Astrocyte (in vitro differentiated cells and primary cell): ENCODE measurements around the gene PRKCB.

Experiments
- EZH2 ChIP-seq: IDR thresholded peaks from 2 replicates; pipeline ENCODE4 v1.6.1; 2012; ENCODE audit warnings: mild to moderate bottlenecking, low read length, inconsistent platforms; ENCODE audit not compliant: insufficient read depth
- TF ChIP-seq, protein P1 (sequence below): IDR thresholded peaks from 2 replicates; pipeline ENCODE4 v1.5.1; 2011; ENCODE audit warnings: low read depth, mild to moderate bottlenecking, inconsistent platforms, low read length, moderate library complexity; ENCODE audit not compliant: insufficient read depth

DNA sequence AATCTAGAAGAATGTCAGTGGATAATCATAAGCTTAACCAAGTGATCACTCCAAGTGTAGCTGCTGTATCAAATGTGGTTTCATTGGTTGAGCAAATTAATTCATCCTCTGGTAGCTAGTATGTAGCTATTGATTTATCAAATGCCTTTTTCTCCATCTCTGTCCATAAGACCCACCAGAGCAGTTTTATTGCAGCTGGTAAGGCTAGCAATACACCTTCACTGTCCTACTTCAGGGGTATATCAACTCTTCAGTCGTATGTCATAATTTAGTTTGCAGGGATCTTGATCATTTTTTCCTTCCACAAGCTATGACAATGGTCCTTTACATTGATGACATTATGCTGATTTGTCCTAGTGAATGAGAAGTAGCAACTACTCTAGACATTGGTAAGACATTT is 158.8 kb downstream of the PRKCB start:
- TF ChIP-seq EZH2: no peak
- TF ChIP-seq, protein P1, sequence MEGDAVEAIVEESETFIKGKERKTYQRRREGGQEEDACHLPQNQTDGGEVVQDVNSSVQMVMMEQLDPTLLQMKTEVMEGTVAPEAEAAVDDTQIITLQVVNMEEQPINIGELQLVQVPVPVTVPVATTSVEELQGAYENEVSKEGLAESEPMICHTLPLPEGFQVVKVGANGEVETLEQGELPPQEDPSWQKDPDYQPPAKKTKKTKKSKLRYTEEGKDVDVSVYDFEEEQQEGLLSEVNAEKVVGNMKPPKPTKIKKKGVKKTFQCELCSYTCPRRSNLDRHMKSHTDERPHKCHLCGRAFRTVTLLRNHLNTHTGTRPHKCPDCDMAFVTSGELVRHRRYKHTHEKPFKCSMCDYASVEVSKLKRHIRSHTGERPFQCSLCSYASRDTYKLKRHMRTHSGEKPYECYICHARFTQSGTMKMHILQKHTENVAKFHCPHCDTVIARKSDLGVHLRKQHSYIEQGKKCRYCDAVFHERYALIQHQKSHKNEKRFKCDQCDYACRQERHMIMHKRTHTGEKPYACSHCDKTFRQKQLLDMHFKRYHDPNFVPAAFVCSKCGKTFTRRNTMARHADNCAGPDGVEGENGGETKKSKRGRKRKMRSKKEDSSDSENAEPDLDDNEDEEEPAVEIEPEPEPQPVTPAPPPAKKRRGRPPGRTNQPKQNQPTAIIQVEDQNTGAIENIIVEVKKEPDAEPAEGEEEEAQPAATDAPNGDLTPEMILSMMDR: no peak
